Lower leg skin (tissue), 4 donors: ENCODE data around the gene AHRR. TPM values are rescaled to one million over a fixed set of nuclear protein-coding genes. Genes with fewer than 3 reads are reported as not detected.

Experiments used
- DNase-seq, 2 donors: peaks; one replicate each; pipeline ENCODE4 v3.0.0-alpha.2; 2019; ENCODE audit warnings: low spot score in 2 of 2
- H3K4me3 ChIP-seq: fragments of 200-600 bp; sonication (generic); 2 replicates; pipeline ENCODE4 v1.5.1; 2017; ENCODE audit warnings: mild to moderate bottlenecking, low read depth; ENCODE audit not compliant: poor library complexity, severe bottlenecking
- CTCF ChIP-seq, 3 donors: fragments of 450-650 bp; IDR thresholded peaks; one replicate each; pipeline ENCODE4 v1.5.1; 2016; ENCODE audit warnings: antibody characterized with exemption in 3 of 3, mild to moderate bottlenecking in 3 of 3, moderate library complexity in 2 of 3
- POLR2A ChIP-seq, 2 donors: fragments of 450-650 bp; IDR thresholded peaks; one replicate each; pipeline ENCODE4 v1.6.1; 2016 to 2017; ENCODE audit warnings: antibody characterized with exemption in 2 of 2, mild to moderate bottlenecking in 1 of 2, moderate library complexity in 1 of 2
- WGBS, 2 donors: methylation state at CpG; one replicate each; pipeline ENCODE4 v1.1.5; 2018; 5-methylcytosine and 5-hydroxymethylcytosine counted together
- intact Hi-C: fragments of 100-400 bp; cut with DNase I; formaldehyde crosslinking; loops from one replicate; pipeline ENCODE4 v1.15.0; 2023; ENCODE audit warnings: low total_unique reads
- total RNA-seq, 4 donors: library from RNA; depleted of rRNA; stranded (reverse); fragments of >200 nt; gene quantifications; one replicate each; pipeline ENCODE4 v1.1.0, GENCODE V29; 2016

Gene AHRR
- total RNA-seq, 4 donors from 2014 or later: 3.6 to 19.6 (median 6.0) TPM

- no peak overlapping the region for H3K4me3 ChIP-seq
- peak in 1 of 2 donors; percentile 81 for DNase-seq
- intact Hi-C loops: no loop called here
- 58 to 64% methylated on average over 19 to 23 of the region's 35 CpGs for WGBS, 2 donors
- TF ChIP-seq POLR2A (IDR thresholded peaks at IDR 0.05): no peak
- no peak for TF ChIP-seq CTCF (IDR thresholded peaks at IDR 0.05)
Observed at GRCh38 chr5:390623-391491, 69.3 kb downstream of the AHRR start.

GRCh38 chr5:392431-392988 lies 71.0 kb downstream of the AHRR start:
- TF ChIP-seq POLR2A (IDR thresholded peaks at IDR 0.05): no peak
- TF ChIP-seq CTCF (IDR thresholded peaks at IDR 0.05): no peak
- WGBS, 2 donors: 66 to 78% methylated on average over 30 of the region's 30 CpGs
- H3K4me3 ChIP-seq: no peak overlapping the region
- DNase-seq: peak; percentile 10 to 83
- intact Hi-C loops: no loop called here

GRCh38 chr5:393846-394275 lies 72.3 kb downstream of the AHRR start:
- peak in 1 of 2 donors; percentile 56 for DNase-seq
- intact Hi-C loops: no loop called here
- no peak overlapping the region for H3K4me3 ChIP-seq
- TF ChIP-seq POLR2A (IDR thresholded peaks at IDR 0.05) (no peak), CTCF (IDR thresholded peaks at IDR 0.05) (no peak)
- WGBS, 2 donors: 84 to 91% methylated on average over 10 of the region's 10 CpGs

- peak in 1 of 2 donors; percentile 82 for DNase-seq
- 58 to 60% methylated on average over 14 to 18 of the region's 18 CpGs for WGBS, 2 donors
- no peak overlapping the region for H3K4me3 ChIP-seq
- intact Hi-C loops: no loop called here
- no peak for TF ChIP-seq CTCF (IDR thresholded peaks at IDR 0.05)
- no peak for TF ChIP-seq POLR2A (IDR thresholded peaks at IDR 0.05)
Observed at GRCh38 chr5:394671-395155, 73.2 kb downstream of the AHRR start.

DNA sequence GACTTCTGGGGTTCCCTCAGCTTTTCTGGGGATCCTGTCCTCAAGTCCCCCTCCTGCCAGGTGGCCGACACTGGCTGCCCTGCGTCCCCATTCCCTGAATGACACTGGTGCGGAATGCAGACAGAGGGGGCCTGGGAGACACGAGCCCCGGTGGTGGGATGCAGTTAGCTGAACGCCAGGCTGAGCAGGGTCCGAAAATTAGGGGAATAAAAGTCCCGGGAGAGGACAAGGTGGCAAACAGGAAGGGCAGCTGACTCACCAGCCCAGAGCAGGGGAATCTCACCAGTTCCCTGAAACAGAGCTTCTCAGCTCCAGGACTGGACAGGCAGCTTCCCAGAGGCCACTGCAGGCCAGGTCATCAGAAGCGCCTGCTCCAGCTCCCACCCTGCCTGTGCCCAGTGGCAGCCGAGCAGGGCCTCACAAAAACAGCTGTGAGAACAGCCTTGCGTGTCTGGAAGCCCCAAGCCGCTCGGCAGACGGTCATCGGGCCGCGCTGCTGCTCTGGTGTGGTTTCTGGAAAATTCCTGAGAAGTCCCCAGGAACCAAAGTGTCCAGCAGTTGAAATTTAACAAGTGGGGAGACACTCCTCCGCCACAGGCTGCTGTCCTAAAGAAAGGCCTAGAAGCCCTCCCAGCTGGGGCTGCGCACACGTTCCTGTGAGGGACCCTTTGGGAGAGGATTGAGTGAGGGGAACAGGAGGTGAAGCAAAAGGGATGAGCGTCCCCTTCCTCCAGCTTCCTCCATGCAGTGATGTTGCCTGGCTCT lies 73.8 kb downstream of the AHRR start:
- intact Hi-C loops: no loop called here
- peak; percentile 17 to 86 for DNase-seq
- TF ChIP-seq POLR2A (IDR thresholded peaks at IDR 0.05) (no peak), CTCF (IDR thresholded peaks at IDR 0.05) (no peak)
- no peak overlapping the region for H3K4me3 ChIP-seq
- 68 to 69% methylated on average over 20 to 21 of the region's 21 CpGs for WGBS, 2 donors
